ENCODE data around the gene ZC3H7B. TPM values are rescaled to one million over a fixed set of nuclear protein-coding genes. Genes with fewer than 3 reads are reported as not detected.

The ZC3H7B gene
- total RNA-seq, 1 donor from 2014 or later, result 125 TPM

DNA sequence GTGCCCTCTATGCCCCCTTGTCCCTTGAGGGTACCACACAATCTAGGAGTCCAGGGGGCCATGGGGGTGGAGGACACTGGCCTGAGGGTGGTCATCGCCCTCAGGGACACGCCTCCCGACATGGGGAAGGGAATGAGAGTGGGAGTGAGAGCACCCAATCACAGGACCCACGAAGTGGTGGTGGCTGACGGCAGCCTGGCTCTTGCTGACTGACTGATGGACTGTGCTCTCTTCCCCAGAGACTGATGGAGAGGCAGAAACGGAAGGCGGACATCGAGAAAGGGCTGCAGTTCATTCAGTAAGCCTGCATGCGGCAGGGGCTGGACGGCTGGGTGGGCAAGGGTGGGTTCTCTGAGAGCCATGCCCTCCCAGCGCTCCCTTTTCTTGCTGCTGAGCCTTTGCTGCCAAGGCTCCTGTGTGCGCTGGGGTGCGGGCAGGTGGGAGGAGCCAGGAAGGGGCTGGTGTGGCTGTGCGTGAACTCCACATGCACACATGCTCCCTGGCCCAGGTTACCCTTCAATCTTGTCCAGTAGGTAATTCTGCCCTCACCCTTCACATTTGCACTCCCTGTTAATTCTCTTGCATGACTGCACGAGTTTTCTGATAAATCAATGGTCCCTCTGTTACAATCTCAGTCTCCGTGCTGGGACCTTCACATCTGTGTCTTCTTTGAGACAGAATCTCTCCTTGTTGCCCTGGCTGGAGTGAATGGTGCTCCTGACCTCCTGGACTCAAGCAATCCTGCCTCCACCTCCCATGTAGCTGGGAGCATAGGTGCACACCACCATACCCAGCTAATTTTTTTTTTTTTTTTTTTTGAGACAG is 19.3 kb downstream of the ZC3H7B start:
- no peak for DNase-seq (ENCODE audit: extremely low read depth, low read depth, low spot score)

GRCh38 chr22:41324821-41325528 is 23.6 kb downstream of the ZC3H7B start:
- no peak for DNase-seq (ENCODE audit: extremely low read depth, low read depth, low spot score)

DNA sequence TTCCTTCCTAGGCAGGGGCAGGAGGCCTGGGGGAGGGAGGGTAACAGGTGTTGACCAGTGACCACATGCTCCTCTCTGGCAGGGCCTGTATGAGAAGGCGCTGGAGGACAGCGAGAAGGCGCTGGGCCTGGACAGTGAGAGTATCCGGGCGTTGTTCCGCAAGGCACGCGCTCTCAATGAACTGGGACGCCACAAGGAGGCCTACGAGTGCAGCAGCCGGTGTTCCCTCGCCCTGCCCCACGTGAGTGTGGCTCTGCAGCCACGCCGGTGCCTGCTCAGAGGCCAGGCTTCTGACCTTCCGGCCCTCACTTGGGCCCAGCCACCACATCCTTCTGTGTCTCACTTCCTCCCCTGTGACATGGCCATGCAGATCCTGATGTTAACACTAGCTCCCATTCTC is 25.8 kb downstream of the ZC3H7B start:
- no peak for DNase-seq (ENCODE audit: extremely low read depth, low read depth, low spot score)

DNA sequence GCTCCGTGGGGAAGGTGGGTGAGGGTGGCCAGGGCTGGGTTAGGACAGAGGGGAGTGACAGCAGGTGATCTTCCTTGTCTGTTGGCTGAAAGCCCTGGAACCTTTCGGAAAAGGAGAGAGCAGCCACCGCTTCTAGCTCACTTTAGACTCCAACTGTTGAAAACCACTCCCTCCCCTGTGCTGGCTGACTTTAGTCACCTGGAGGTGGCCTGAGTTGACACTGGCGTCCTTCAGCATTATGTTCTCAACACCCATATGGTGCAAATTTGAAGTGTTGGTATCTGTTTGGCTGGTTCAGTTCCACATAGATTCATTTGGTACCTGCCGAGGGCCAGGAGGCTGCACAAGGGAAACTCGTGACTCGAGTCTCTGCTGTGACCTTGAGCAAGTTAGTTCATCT is 28.8 kb downstream of the ZC3H7B start:
- DNase-seq (ENCODE audit: extremely low read depth, low read depth, low spot score), result no peak

- DNase-seq (ENCODE audit: extremely low read depth, low read depth, low spot score), result no peak
Observed at GRCh38 chr22:41332217-41332939, 31.1 kb downstream of the ZC3H7B start.

DNA sequence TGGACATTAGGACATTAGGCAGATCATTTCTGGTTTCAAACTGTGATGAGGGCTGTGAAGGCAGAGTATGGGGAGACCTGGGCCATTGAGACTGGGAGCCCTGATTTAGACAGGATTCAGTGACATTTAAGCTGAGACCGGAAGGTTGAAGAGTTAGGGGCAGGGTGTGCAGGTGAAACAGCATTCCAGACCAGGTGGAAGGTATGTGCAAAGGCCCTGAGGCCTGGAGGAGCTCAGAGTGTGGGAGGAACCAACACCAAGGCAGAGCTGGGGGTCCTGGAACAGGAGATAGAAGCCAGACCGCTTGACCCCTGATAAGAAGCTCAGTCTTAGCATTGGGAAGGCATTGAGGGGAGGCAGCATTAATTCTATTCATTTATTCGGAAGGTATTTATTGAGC is 32.5 kb downstream of the ZC3H7B start:
- DNase-seq (ENCODE audit: extremely low read depth, low read depth, low spot score), result no peak

GRCh38 chr22:41334215-41334614 is 32.9 kb downstream of the ZC3H7B start:
- DNase-seq (ENCODE audit: extremely low read depth, low read depth, low spot score), result no peak

GRCh38 chr22:41334951-41335635 is 33.8 kb downstream of the ZC3H7B start:
- no peak for DNase-seq (ENCODE audit: extremely low read depth, low read depth, low spot score)

- no peak for DNase-seq (ENCODE audit: extremely low read depth, low read depth, low spot score)
Observed at GRCh38 chr22:41338614-41339212, 37.4 kb downstream of the ZC3H7B start.

- no peak for DNase-seq (ENCODE audit: extremely low read depth, low read depth, low spot score)
Observed at GRCh38 chr22:41339823-41340222, 38.5 kb downstream of the ZC3H7B start.

DNA sequence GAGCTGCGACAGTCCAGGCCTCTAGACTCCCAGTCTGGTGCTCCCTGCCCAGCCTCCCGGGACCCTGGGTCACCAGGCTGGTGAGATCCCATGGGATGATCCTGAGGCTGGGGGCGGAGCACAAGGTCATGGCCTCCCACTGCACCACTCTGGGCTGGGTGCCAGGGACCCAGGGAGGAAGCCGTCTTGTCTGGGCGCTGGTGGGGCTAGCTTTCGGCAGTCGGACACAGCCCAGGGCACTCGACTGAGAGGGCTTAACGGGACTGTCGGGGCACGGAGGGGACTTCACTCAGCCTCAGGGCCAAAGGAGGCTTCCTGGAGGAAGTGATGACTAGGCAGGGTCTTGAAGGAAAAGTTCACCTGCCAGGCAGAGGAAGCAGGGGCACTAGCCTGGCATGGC is 39.0 kb downstream of the ZC3H7B start:
- no peak for DNase-seq (ENCODE audit: extremely low read depth, low read depth, low spot score)

DNA sequence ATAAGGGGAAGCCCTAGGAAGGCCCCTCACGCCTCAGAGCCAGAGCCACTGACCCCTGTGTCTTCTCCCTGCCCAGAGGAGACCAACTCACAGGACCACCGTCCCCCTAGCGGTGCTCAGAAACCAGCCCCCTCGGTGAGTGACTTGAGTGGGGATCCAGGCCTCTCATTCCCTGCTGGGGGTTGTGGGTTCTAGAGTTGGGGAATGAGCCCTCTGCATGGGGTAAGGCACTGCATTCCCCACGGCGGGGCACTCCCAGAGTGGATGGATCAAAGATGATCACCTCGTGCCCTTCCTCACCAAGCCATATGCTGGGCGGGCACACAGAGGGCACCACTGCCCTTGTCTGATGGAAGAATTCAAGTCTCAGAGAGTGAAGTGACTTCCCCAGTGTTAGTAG is 39.7 kb downstream of the ZC3H7B start:
- no peak for DNase-seq (ENCODE audit: extremely low read depth, low read depth, low spot score)

DNA sequence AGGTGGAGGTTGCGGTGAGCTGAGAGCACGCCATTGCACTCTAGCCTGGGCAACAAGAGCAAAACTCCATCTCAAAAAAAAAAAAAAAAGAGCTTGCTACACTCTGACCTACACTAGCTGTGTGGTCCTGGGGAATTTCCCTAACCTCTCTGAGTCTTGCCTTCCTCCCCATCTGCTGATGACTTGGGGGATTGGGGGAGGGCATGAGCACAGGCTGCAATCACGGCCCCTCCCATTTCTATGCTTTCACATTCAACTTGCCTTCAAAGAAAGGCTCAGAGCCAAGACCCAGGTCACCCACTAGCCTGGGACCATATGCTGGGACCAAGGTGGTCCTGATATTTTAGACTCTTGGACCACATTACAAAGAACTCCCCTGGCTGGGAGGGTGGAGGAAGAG is 40.7 kb downstream of the ZC3H7B start:
- no peak for DNase-seq (ENCODE audit: extremely low read depth, low read depth, low spot score)

DNA sequence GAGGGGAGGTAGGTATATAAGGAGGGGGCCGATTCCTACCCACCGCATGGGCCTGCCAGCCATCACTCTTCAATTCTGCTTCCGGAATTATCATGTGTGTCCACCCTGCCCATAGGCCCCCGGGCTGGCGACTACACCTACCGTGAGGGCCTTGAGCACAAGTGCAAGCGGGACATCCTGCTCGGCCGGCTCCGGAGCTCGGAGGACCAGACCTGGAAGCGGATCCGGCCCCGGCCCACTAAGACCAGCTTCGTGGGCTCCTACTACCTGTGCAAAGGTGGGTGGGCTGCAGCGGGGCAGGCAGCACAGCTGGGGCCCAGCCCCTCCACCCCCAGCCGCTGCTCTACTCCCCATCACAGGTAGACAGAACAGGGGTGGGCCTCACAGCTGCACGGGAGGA is 42.0 kb downstream of the ZC3H7B start:
- no peak for DNase-seq (ENCODE audit: extremely low read depth, low read depth, low spot score)

DNA sequence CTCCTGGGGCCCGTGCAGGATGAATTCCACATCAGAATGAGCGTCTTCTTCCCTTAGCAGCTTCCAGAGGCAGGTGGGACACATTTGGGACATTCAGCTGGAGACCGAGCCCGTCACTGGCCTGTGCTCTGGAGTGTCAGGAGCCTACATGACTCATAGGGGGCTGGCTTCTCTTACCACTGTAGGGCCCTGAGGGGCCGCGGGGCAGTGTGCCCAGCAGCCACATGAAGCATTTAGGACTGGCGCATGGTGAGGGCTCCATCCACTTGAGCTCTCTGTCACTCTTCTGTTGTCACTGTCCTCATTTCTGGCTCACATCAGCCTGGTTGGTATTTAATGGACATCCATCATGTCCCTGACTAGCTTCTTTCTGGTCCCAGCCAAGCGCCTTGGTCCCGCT is 42.4 kb downstream of the ZC3H7B start:
- DNase-seq (ENCODE audit: extremely low read depth, low read depth, low spot score), result no peak

- no peak for DNase-seq (ENCODE audit: extremely low read depth, low read depth, low spot score)
Observed at GRCh38 chr22:41344189-41344788, 43.0 kb downstream of the ZC3H7B start.

DNA sequence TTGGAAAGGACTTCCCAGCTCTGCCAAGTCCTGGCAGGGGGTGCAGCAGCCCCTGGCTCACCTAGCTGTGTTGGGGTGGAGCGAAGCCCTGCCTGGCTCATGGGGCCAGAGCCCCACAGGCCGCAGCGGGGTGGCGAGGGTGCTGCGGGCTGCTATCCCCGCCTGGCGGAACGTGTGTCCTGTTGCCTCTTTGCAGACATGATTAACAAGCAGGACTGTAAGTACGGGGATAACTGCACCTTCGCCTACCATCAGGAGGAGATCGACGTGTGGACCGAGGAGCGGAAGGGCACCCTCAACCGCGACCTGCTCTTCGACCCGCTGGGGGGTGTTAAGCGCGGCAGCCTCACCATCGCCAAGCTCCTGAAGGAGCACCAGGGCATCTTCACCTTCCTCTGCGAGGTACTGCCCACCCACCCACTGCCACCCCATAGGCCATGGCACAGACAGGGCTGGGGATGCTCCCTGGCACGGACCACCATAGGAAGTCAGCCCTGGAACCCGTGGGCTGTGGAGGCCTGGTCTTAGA is 44.5 kb downstream of the ZC3H7B start:
- no peak for DNase-seq (ENCODE audit: extremely low read depth, low read depth, low spot score)

GRCh38 chr22:41347066-41347859 is 45.9 kb downstream of the ZC3H7B start:
- DNase-seq (ENCODE audit: extremely low read depth, low read depth, low spot score), result no peak

DNA sequence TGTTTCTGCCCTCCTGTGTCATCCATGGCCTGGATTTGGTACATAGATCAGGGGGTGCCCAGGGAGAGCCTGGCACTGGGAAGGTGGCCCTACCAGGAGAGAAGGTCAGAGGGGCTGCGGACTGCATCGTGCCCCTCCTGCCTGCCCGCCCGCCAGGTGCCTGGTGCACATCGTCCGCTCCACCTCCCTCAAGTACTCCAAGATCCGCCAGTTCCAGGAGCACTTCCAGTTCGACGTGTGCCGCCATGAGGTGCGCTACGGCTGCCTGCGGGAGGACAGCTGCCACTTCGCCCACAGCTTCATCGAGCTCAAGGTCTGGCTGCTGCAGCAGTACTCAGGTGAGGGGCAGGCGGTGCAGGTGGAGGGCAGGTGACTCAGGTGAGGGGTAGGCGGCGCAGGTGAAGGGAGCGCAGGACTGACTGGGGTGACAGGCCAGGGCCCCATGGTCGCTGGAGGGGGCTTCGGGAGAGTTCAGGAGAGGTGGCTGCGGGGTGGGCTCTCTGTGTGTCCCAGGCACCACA is 47.7 kb downstream of the ZC3H7B start:
- DNase-seq (ENCODE audit: extremely low read depth, low read depth, low spot score), result no peak

Data from glomerular endothelial cell (primary cell).